Measurements from ENCODE around the gene KCNK1. TPM values are rescaled to one million over a fixed set of nuclear protein-coding genes. Genes with fewer than 3 reads are reported as not detected.

The KCNK1 gene
- total and polyA plus RNA-seq, 2 of the 13 experiments (the other 11 are each of a cell fraction or from before 2014, with no cell fraction given), result not detected

DNA sequence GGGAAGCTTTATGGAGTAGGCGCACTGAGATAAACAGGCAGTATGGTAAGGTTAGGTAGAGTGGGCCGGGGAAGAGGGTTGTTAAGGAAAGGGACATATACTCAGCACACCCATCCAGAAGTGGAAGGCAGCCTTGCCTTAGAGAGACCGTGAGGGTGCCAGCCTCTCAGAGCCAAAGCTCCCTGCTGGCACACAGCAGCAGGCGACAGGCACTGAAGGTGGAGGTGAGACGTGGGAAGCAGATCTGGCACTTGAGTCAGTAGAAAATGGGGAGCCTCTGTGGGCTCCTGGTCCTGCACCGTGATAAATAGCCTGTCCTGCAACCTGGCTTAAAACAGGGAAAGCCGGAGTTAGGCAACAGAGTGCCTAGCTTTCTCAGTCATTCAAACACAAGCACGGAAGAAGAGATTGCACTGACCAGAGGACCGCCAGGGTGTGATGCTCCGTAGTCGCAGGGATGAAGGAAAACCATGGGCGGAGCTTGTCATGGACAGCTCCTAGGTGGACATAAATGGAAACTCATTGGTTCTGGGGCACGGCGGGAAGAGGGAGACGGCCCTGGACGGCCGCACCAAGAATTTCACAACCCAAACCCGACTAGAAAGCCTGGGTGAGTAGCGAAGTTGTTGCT is 15.5 kb downstream of the KCNK1 start (continued):
- TF ChIP-seq, protein P1, sequence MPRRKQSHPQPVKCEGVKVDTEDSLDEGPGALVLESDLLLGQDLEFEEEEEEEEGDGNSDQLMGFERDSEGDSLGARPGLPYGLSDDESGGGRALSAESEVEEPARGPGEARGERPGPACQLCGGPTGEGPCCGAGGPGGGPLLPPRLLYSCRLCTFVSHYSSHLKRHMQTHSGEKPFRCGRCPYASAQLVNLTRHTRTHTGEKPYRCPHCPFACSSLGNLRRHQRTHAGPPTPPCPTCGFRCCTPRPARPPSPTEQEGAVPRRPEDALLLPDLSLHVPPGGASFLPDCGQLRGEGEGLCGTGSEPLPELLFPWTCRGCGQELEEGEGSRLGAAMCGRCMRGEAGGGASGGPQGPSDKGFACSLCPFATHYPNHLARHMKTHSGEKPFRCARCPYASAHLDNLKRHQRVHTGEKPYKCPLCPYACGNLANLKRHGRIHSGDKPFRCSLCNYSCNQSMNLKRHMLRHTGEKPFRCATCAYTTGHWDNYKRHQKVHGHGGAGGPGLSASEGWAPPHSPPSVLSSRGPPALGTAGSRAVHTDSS (CRISPR knock-in tag; conservative IDR thresholded peaks at IDR 0.05), result no peak
- no peak for TF ChIP-seq ZNF24 (IDR thresholded peaks at IDR 0.05)
- TF ChIP-seq FIP1L1 (IDR thresholded peaks at IDR 0.05; ENCODE audit: borderline replicate concordance, insufficient read depth, low read depth, low read length), result no peak

DNA sequence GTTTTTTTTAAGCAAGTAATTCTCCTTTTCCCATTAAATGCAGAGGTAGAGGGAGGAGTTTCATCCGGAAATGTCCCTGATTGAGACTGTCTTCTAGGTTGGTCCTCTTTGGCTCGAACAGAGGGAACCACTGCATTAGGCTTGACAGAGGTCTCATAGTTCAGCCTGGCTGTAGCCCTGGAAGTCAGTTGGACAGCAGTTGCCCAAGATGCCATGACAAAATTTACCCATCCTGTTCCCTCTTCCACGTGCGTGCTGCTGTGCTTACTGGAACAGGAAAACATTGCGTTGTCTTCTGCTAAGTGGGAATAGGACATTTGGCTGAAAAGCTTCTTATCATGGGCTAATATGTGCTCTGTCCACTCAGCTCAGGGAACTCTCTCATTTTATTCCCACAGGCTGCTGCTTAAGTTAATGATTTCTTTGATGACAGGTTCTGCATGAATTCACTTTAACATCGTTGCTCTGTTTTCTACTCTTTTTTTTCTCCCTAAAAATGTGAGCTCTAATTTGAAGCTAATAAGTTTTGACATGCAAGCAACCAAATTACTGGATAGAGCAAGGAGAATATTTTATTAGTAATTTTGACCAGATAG is 18.0 kb downstream of the KCNK1 start:
- no peak overlapping the region for H3K4me3 ChIP-seq (replicated peaks in 1 of 3; ENCODE audit: insufficient read depth in 1 of 3, low read depth in 2 of 3, low read length in 3 of 3)
- H3K79me2 ChIP-seq (ENCODE audit: insufficient read depth, low read length), result no peaks in the 10 kb centered on the region
- H3K36me3 ChIP-seq (replicated peaks in 1 of 2; ENCODE audit: control insufficient read depth in 1 of 2, insufficient read depth in 2 of 2, low read length in 2 of 2), result no peaks in the 10 kb centered on the region
- H3K27ac ChIP-seq (ENCODE audit: extremely low read length, insufficient read depth, low read length), result no peak overlapping the region
- H3K9me3 ChIP-seq (ENCODE audit: low read length), result no peaks in the 10 kb centered on the region
- ChIA-PET POLR2A (no interaction called here), CTCF (ENCODE audit: low intra/inter-chr PET ratio, low total read pairs) (no interaction called here)
- ATAC-seq (no peak), FAIRE-seq (no peak), DNase-seq (ENCODE audit: low spot score) (no peak)
- intact Hi-C loops (cut with micrococcal nuclease; ENCODE audit: unreplicated experiment), result no loop called here
- no peak overlapping the region for H3K9ac ChIP-seq (ENCODE audit: insufficient read depth, low read depth, low read length)
- H3K4me1 ChIP-seq (ENCODE audit: insufficient read depth, low read length), result no peaks in the 10 kb centered on the region
- H3K4me2 ChIP-seq (ENCODE audit: low read depth, low read length), result no peak overlapping the region
- no peak overlapping the region for H2AFZ ChIP-seq (ENCODE audit: low read length)
- H4K20me1 ChIP-seq (ENCODE audit: insufficient read depth, low read length), result no peaks in the 10 kb centered on the region
- peaks cover 0 to 7% of the 10 kb centered on the region in 2 experiments; a peak in 1 of 5 replicates for H3K27me3 ChIP-seq (ENCODE audit: control insufficient read depth in 1 of 2, insufficient read depth in 2 of 2, low read length in 2 of 2)
- in situ Hi-C loops (cut with HindIII; ENCODE audit: extremely low pct_ligation_motif_present, low pct_unique_long_range_greater_than_20kb), result no loop called here
- WGBS (ENCODE audit: low lambda C conversion rate), result 13% methylated on average over 4 of the region's 6 CpGs
- BruUV-seq (replicated peaks), result no TSS peak
- TF ChIP-seq KLF12 (CRISPR knock-in tag; IDR thresholded peaks at IDR 0.05; ENCODE audit: borderline replicate concordance) (no peak), ZNF598 (CRISPR knock-in tag; IDR thresholded peaks at IDR 0.05; ENCODE audit: borderline replicate concordance) (no peak), ZNF430 (CRISPR knock-in tag; IDR thresholded peaks at IDR 0.05) (no peak), ZNF446 (CRISPR knock-in tag; IDR thresholded peaks at IDR 0.05) (no peak), RARA (CRISPR knock-in tag; IDR thresholded peaks at IDR 0.05) (no peak), CEBPG (CRISPR knock-in tag; IDR thresholded peaks at IDR 0.05) (no peak), ZBTB7B (CRISPR knock-in tag; IDR thresholded peaks at IDR 0.05) (no peak), ZNF546 (CRISPR knock-in tag; conservative IDR thresholded peaks at IDR 0.05) (no peak), HHEX (CRISPR knock-in tag; IDR thresholded peaks at IDR 0.05) (no peak), KAT7 (CRISPR knock-in tag; IDR thresholded peaks at IDR 0.05; ENCODE audit: borderline replicate concordance) (no peak), SP2 (CRISPR knock-in tag; IDR thresholded peaks at IDR 0.05) (no peak), SMAD9 (CRISPR knock-in tag; IDR thresholded peaks at IDR 0.05) (no peak), POLR2A (IDR thresholded peaks at IDR 0.05; ENCODE audit: insufficient read depth in 1 of 2, low read depth in 2 of 2, low read length in 2 of 2) (no peak)
- TF ChIP-seq, protein P2, sequence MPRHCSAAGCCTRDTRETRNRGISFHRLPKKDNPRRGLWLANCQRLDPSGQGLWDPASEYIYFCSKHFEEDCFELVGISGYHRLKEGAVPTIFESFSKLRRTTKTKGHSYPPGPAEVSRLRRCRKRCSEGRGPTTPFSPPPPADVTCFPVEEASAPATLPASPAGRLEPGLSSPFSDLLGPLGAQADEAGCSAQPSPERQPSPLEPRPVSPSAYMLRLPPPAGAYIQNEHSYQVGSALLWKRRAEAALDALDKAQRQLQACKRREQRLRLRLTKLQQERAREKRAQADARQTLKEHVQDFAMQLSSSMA (CRISPR knock-in tag; IDR thresholded peaks at IDR 0.05), result no peak
- TF ChIP-seq, protein P3, sequence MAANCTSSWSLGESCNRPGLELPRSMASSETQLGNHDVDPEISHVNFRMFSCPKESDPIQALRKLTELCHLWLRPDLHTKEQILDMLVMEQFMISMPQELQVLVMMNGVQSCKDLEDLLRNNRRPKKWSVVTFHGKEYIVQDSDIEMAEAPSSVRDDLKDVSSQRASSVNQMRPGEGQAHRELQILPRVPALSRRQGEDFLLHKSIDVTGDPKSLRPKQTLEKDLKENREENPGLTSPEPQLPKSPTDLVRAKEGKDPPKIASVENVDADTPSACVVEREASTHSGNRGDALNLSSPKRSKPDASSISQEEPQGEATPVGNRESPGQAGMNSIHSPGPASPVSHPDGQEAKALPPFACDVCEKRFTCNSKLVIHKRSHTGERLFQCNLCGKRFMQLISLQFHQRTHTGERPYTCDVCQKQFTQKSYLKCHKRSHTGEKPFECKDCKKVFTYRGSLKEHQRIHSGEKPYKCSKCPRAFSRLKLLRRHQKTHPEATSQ (CRISPR knock-in tag; IDR thresholded peaks at IDR 0.05; ENCODE audit: borderline replicate concordance), result no peak
- TF ChIP-seq, protein P4, sequence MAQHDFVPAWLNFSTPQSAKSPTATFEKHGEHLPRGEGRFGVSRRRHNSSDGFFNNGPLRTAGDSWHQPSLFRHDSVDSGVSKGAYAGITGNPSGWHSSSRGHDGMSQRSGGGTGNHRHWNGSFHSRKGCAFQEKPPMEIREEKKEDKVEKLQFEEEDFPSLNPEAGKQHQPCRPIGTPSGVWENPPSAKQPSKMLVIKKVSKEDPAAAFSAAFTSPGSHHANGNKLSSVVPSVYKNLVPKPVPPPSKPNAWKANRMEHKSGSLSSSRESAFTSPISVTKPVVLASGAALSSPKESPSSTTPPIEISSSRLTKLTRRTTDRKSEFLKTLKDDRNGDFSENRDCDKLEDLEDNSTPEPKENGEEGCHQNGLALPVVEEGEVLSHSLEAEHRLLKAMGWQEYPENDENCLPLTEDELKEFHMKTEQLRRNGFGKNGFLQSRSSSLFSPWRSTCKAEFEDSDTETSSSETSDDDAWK (CRISPR knock-in tag; IDR thresholded peaks at IDR 0.05), result no peak
